ENCODE measurements around the gene INTS1.

Gene INTS1

GRCh38 chr7:1421020-1421790, 83.0 kb downstream of the INTS1 start:
- no peaks in the 10 kb centered on the region for H3K27me3 ChIP-seq (ENCODE audit: control insufficient read depth, insufficient read depth, low read length)
- H3K4me2 ChIP-seq (ENCODE audit: low read length) = no peak overlapping the region
- H3K79me2 ChIP-seq = no peaks in the 10 kb centered on the region
- no peak overlapping the region for H3K4me3 ChIP-seq (ENCODE audit: low read depth, low read length)
- H3K27ac ChIP-seq = no peak overlapping the region
- H3K9ac ChIP-seq = no peak overlapping the region
- no peak for TF ChIP-seq CTCF (IDR thresholded peaks at IDR 0.05)
- H3K4me1 ChIP-seq = peaks cover 2% of the 10 kb centered on the region
- no peak overlapping the region for H2AFZ ChIP-seq
- no peaks in the 10 kb centered on the region for H3K36me3 ChIP-seq (ENCODE audit: control insufficient read depth, insufficient read depth, low read length)
- no peaks in the 10 kb centered on the region for H3K9me3 ChIP-seq (ENCODE audit: control insufficient read depth, low read length)

Measured in parathyroid adenoma (tissue), 2 donors.